ENCODE results near the gene RNF207.

DNA sequence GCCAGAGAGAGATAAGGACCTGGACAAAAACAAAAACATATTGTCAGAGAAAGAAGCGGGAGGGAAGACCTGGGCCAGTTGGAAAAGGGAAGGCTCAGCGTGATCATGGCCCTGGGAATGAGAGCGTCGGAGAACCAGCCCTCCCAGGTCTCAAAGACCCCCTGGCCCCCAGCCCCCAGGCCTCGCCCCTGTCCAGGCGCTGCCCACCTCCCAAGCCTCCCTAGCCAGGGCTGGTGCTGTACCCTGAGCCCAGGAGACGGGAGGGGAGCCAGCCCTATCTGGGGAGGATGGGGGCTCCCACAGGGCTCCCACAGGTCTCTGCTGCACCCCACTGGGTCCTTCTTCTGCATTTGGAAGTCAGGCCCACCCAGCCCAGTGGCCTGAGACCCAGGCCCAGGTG is 40.9 kb upstream of the RNF207 start:
- TF ChIP-seq EZH2 (IDR thresholded peaks at IDR 0.05) (no peak), POLR2AphosphoS5 (IDR thresholded peaks at IDR 0.05; ENCODE audit: borderline replicate concordance, low read depth, low read length) (no peak)
